K562 (cell line): ENCODE data around the gene POLD1. TPM values are rescaled to one million over a fixed set of nuclear protein-coding genes. Genes with fewer than 3 reads are reported as not detected.
A peak's percentile ranks its signal among the peaks of the same experiment; 100 is the strongest.

Experiments used
- ATAC-seq: fragments of 200-7000 bp; cut with Tn5 transposase; 3 replicates; pipeline ENCODE4 v1.9.1; 2020; ENCODE audit warnings: moderate library complexity
- BruUV-seq: library from RNA; stranded (reverse); fragments of 400-500 nt; replicated peaks from 2 replicates; lab custom pipeline; 2021; lab: Mats Ljungman, UMichigan
- CTCF ChIA-PET: fragments of 300-600 bp; formaldehyde crosslinking; extraction: SDS; loops from one replicate; lab custom pipeline; 2021; ENCODE audit warnings: low intra/inter-chr PET ratio; lab: Yijun Ruan, JAX
- POLR2A ChIA-PET: fragments of 300-600, 350-650 bp; sonication (Branson Sonifier 250); formaldehyde crosslinking; extraction: SDS; loops from one replicate; lab custom pipeline; 2021; ENCODE audit warnings: antibody characterized with exemption, inconsistent platforms; lab: Yijun Ruan, JAX
- DNase-seq, 4 experiments: peaks; one replicate each; pipeline versions ENCODE4 v3.0.0 to v3.0.0-alpha.2; 2011 to 2018; ENCODE audit warnings: low spot score in 3 of 4, mixed read lengths in 3 of 4; ENCODE audit errors: extremely low read depth in 1 of 4
- FAIRE-seq: peaks from 2 replicates; lab custom pipeline; 2011; peaks lifted over from hg19 to GRCh38; lab: Jason Lieb, UNC
- H2AFZ ChIP-seq: 2 replicates; pipeline ENCODE4 v1.6.0; 2011; ENCODE audit warnings: low read depth, low read length, control low read depth, inconsistent platforms
- H3K27ac ChIP-seq: fragments of 200-600 bp; 3 replicates; pipeline ENCODE4 v1.8.0; 2011; ENCODE audit warnings: low read depth, mild to moderate bottlenecking, control low read depth, inconsistent platforms, low read length, moderate library complexity, mixed read lengths; ENCODE audit errors: extremely low read depth
- H3K27me3 ChIP-seq, 2 experiments: fragments of 300-600 bp in 1 of 2; 2 replicates in 1 of 2; 3 replicates in 1 of 2; pipeline versions ENCODE4 v1.6.0 to v1.8.0; 2011; ENCODE audit warnings: inconsistent platforms in 2 of 2, low read length in 2 of 2, mild to moderate bottlenecking in 1 of 2, mixed read lengths in 1 of 2, moderate library complexity in 1 of 2; ENCODE audit not compliant: control insufficient read depth in 2 of 2, insufficient read depth in 2 of 2
- H3K36me3 ChIP-seq: fragments of 300-600 bp; 3 replicates; pipeline ENCODE4 v1.8.0; 2011; ENCODE audit warnings: mild to moderate bottlenecking, low read length, inconsistent platforms; ENCODE audit not compliant: control insufficient read depth, insufficient read depth
- H3K4me1 ChIP-seq, 2 experiments: fragments of 200-600 bp in 1 of 2; replicated peaks in 1 of 2; 2 replicates in 1 of 2; 3 replicates in 1 of 2; pipeline versions ENCODE4 v1.5.1 to v1.8.0; 2011; ENCODE audit warnings: inconsistent platforms in 2 of 2, low read length in 2 of 2, mild to moderate bottlenecking in 1 of 2, mixed read lengths in 1 of 2, moderate library complexity in 1 of 2; ENCODE audit not compliant: control insufficient read depth in 2 of 2, insufficient read depth in 2 of 2
- H3K4me2 ChIP-seq: 2 replicates; pipeline ENCODE4 v1.6.1; 2011; ENCODE audit warnings: low read length, control low read depth, inconsistent platforms, mixed read lengths; ENCODE audit not compliant: insufficient read depth
- H3K4me3 ChIP-seq: fragments of 200-600 bp; sonication (generic), shearing (Covaris generic); 2 replicates; pipeline ENCODE4 v1.5.1; 2016; ENCODE audit warnings: control low read depth, inconsistent platforms
- H3K79me2 ChIP-seq: fragments of 200-600 bp; 3 replicates; pipeline ENCODE4 v1.8.0; 2011; ENCODE audit warnings: low read length, inconsistent platforms; ENCODE audit not compliant: control insufficient read depth, insufficient read depth
- H3K9ac ChIP-seq, 2 experiments: 2 replicates each; pipeline versions ENCODE4 v1.6.0 to v1.6.1; 2011; ENCODE audit warnings: low read depth in 2 of 2, low read length in 2 of 2, control low read depth in 1 of 2, inconsistent platforms in 1 of 2, mild to moderate bottlenecking in 1 of 2, mixed read lengths in 1 of 2; ENCODE audit not compliant: insufficient read depth in 1 of 2
- H3K9me1 ChIP-seq: one replicate; pipeline ENCODE4 v1.6.0; 2011; ENCODE audit warnings: inconsistent platforms, mild to moderate bottlenecking, low read length, moderate library complexity; ENCODE audit not compliant: control insufficient read depth, insufficient read depth
- H3K9me3 ChIP-seq: replicated peaks from 2 replicates; pipeline ENCODE4 v1.5.1; 2011; ENCODE audit warnings: low read depth, low read length, inconsistent platforms; ENCODE audit not compliant: control insufficient read depth, insufficient read depth
- H4K20me1 ChIP-seq: replicated peaks from 2 replicates; pipeline ENCODE4 v1.6.1; 2011; ENCODE audit warnings: low read length, inconsistent platforms, mixed read lengths; ENCODE audit not compliant: control insufficient read depth, insufficient read depth
- ARHGAP35 ChIP-seq: fragments of 450-650 bp; IDR thresholded peaks from 2 replicates; pipeline ENCODE4 v1.6.1; 2018; ENCODE audit not compliant: partially characterized antibody
- BCOR ChIP-seq: fragments of 450-650 bp; IDR thresholded peaks from 2 replicates; pipeline ENCODE4 v1.6.1; 2016
- HMGN3 ChIP-seq: IDR thresholded peaks from 2 replicates; pipeline ENCODE4 v1.6.1; 2011; ENCODE audit warnings: borderline replicate concordance, low read depth, mild to moderate bottlenecking, mixed read lengths, low read length; ENCODE audit not compliant: insufficient read length; ENCODE audit errors: extremely low read depth
- RBM25 ChIP-seq: fragments of 200-400 bp; formaldehyde crosslinking; IDR thresholded peaks from 2 replicates; pipeline ENCODE4 v1.6.1; 2018; ENCODE audit warnings: low read length, low read depth, moderate library complexity; ENCODE audit not compliant: severe bottlenecking
- SMARCA5 ChIP-seq: fragments of 450-650 bp; IDR thresholded peaks from 2 replicates; pipeline ENCODE4 v1.6.1; 2016
- TBL1XR1 ChIP-seq, 2 experiments: IDR thresholded peaks; 2 replicates each; pipeline ENCODE4 v1.6.1; 2012; ENCODE audit warnings: improper control_type of control experiment in 2 of 2, low read length in 2 of 2, mild to moderate bottlenecking in 1 of 2
- ZFP36 ChIP-seq: fragments of 150-350 bp; IDR thresholded peaks from 2 replicates; pipeline ENCODE4 v1.6.1; 2018; ENCODE audit warnings: low read length, low read depth; ENCODE audit not compliant: partially characterized antibody
- ZNF124 ChIP-seq: sonication (generic); formaldehyde crosslinking; IDR thresholded peaks from 2 replicates; pipeline ENCODE4 v1.8.1; 2022; ENCODE audit warnings: missing genetic modification reagents
- ZNF263 ChIP-seq: sonication (generic); formaldehyde crosslinking; IDR thresholded peaks from 2 replicates; pipeline ENCODE4 v1.8.0; 2022; ENCODE audit warnings: mild to moderate bottlenecking, missing genetic modification reagents, borderline replicate concordance
- WGBS: fragments of 100-300 bp; shearing (Covaris generic); methylation state at CpG from one replicate; pipeline ENCODE4 v1.1.6; 2016; ENCODE audit warnings: low coverage, mixed read lengths; ENCODE audit not compliant: insufficient coverage; ENCODE audit errors: missing lambda C conversion rate; 5-methylcytosine and 5-hydroxymethylcytosine counted together
- in situ Hi-C: fragments of 300-500 bp; cut with MboI; formaldehyde crosslinking; loops from 4 replicates; pipeline ENCODE4 v1.15.0; 2018; ENCODE audit warnings: inconsistent platforms, mixed read lengths
- intact Hi-C: fragments of 100-400 bp; cut with micrococcal nuclease; formaldehyde crosslinking; loops from 2 replicates; pipeline ENCODE4 v1.14.2; 2022
- polyA plus RNA-seq, 8 experiments: library from polyadenylated mRNA; depleted of rRNA in 4 of 8; stranded (reverse) in 5 of 8; unstranded in 3 of 8; fragments of >200 nt; fragmentation: Nextera tagmentation in 2 of 8; fragmentation: Illumina TruSeq in 1 of 8; extraction: Ambion mirVana in 2 of 8; extraction: Trizol in 1 of 8; gene quantifications; 2 replicates each; pipeline versions ENCODE4 v1.2.1 to v1.2.3, GENCODE V29; 2011 to 2014; ENCODE audit warnings: inconsistent platforms in 1 of 8, missing spikeins in 1 of 8
- total RNA-seq, 7 experiments: library from RNA; depleted of rRNA in 6 of 7; stranded (reverse); fragments of >200 nt in 6 of 7; fragmentation: Illumina TruSeq in 2 of 7; extraction: Trizol in 2 of 7; gene quantifications; 2 replicates each; pipeline versions ENCODE4 v1.2.1 to v1.2.3, GENCODE V29; 2011 to 2021; ENCODE audit warnings: low replicate concordance in 1 of 7

Gene POLD1
- total and polyA plus RNA-seq, 9 of the 15 experiments (the other 6 are each of a cell fraction or from before 2014, with no cell fraction given) = 1.3 to 312 (median 47.8) TPM

DNA sequence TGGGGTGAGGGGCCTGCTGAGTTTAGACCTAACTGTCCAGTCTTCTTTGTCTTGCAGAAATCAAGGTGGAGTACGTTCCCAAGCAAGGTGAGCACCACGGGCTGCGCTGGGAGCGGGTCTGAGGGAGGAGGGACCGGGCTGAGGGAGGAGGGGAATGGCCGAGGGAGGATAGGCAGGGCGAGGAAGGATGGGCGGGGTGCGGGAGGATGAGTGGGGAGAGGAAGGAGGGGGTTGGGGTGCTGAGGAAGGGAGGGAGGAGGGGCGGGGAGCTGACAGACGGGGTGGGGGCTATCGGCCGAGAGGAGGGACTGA lies 67.0 kb downstream of the POLD1 start:
- in situ Hi-C loops = no loop called here

DNA sequence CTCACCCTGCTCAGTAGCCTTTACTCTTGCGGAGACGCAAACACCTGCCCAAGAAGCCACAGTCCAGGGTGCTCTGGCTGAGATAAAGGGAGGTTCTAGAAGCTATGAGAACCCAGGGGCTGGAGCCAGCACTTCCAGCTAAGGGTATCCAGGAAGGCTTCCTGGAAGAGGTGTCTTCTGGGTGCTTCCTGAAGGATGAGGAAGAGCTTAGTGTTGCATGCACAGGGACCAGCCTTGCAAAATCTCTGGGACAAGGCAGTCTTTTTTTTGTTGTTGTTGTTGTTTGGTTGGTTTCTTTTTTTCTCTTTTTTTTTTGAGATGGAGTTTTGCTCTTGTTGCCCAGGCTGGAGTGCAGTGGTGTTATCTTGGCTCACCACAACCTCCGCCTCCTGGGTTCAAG lies 69.1 kb downstream of the POLD1 start:
- in situ Hi-C loops = no loop called here
- POLR2A ChIA-PET = interaction anchor here (0.8 kb wide), 1 partner anchor 79 kb away, joined by 3 read pairs; no protein-coding TSS in a partner anchor

More for the DNA sequence above, 67.0 kb downstream of the POLD1 start:
- Histone ChIP-seq H2AFZ (no peak overlapping the region), H3K27ac (no peak overlapping the region), H3K9me1 (no peaks in the 10 kb centered on the region), H3K79me2 (no peaks in the 10 kb centered on the region), H4K20me1 (no peaks in the 10 kb centered on the region), H3K4me2 (no peak overlapping the region), H3K4me1 (peaks cover 0 to 11% of the 10 kb centered on the region in 2 experiments; a peak in 2 of 5 replicates), H3K4me3 (no peak overlapping the region), H3K9ac (peak overlapping the region in 1 of 2 experiments; percentile 78; a peak in 2 of 4 replicates), H3K27me3 (peaks cover 6 to 12% of the 10 kb centered on the region in 2 experiments; a peak in 3 of 5 replicates), H3K9me3 (no peaks in the 10 kb centered on the region), H3K36me3 (no peaks in the 10 kb centered on the region)
- peak; percentile 81; the same call in 1 of the 2 replicates for TF ChIP-seq ZNF263 (CRISPR knock-in tag)
- TF ChIP-seq ARHGAP35 = no peak
- ChIA-PET CTCF (no interaction called here), POLR2A (interaction anchor here (1.2 kb wide), 1 partner anchor 23 kb away, joined by 5 read pairs; no protein-coding TSS in a partner anchor)
- no CpG with 5 or more reads among the region's 13 CpGs for WGBS
- FAIRE-seq (no peak), DNase-seq (peak in 1 of 4 experiments; percentile 44), ATAC-seq (no peak)
- intact Hi-C loops = no loop called here
- BruUV-seq = no TSS peak

More for the DNA sequence above, 69.1 kb downstream of the POLD1 start:
- CTCF ChIA-PET = no interaction called here
- Histone ChIP-seq H3K36me3 (no peaks in the 10 kb centered on the region), H3K27me3 (peaks cover 11 to 23% of the 10 kb centered on the region in 2 experiments; a peak in 4 of 5 replicates), H3K4me2 (no peak overlapping the region), H2AFZ (no peak overlapping the region), H4K20me1 (no peaks in the 10 kb centered on the region), H3K9me3 (no peaks in the 10 kb centered on the region), H3K27ac (no peak overlapping the region)
- no TSS peak for BruUV-seq
- TF ChIP-seq SMARCA5 (peak; percentile 54; the same call in 1 of the 2 replicates), ZNF124 (CRISPR knock-in tag) (no peak), BCOR (peak; percentile 68), RBM25 (peak; percentile 48), HMGN3 (no peak), TBL1XR1 (IDR thresholded peaks at IDR 0.05; ENCODE audit: low read length in 2 of 2) (no peak), ZFP36 (peak; percentile 96)
- TF ChIP-seq, all 486 proteins: peak for 4
- FAIRE-seq (no peak), DNase-seq (no peak), ATAC-seq (no peak)
- Histone ChIP-seq H3K9me1 (no peaks in the 10 kb centered on the region), H3K4me1 (peaks cover 0 to 12% of the 10 kb centered on the region in 2 experiments; a peak in 2 of 5 replicates), H3K4me3 (no peak overlapping the region), H3K79me2 (no peaks in the 10 kb centered on the region), H3K9ac (no peak overlapping the region)
- intact Hi-C loops = no loop called here
- WGBS = 57% methylated on average over 3 of the region's 3 CpGs
